Measurements from ENCODE around the gene IQCH. TPM values are rescaled to one million over a fixed set of nuclear protein-coding genes. Genes with fewer than 3 reads are reported as not detected.
A peak's percentile ranks its signal among the peaks of the same experiment; 100 is the strongest.

IQCH gene
- total and polyA plus RNA-seq, 9 of the 15 experiments (the other 6 are each of a cell fraction or from before 2014, with no cell fraction given): 1.8 to 3.9 (median 2.7) TPM

- H4K20me1 ChIP-seq (replicated peaks; ENCODE audit: control insufficient read depth, insufficient read depth, low read length): no peaks in the 10 kb centered on the region
- no peaks in the 10 kb centered on the region for H3K36me3 ChIP-seq (ENCODE audit: control insufficient read depth, insufficient read depth, low read length)
- H3K4me3 ChIP-seq: no peak overlapping the region
- TF ChIP-seq FOXP1 (CRISPR knock-in tag; IDR thresholded peaks at IDR 0.05) (no peak), BRD4 (IDR thresholded peaks at IDR 0.05) (no peak), RAD21 (CRISPR knock-in tag; conservative IDR thresholded peaks at IDR 0.05 in 1 of 2, IDR thresholded peaks at IDR 0.05 in 1 of 2) (no peak)
- TF ChIP-seq, protein P1, sequence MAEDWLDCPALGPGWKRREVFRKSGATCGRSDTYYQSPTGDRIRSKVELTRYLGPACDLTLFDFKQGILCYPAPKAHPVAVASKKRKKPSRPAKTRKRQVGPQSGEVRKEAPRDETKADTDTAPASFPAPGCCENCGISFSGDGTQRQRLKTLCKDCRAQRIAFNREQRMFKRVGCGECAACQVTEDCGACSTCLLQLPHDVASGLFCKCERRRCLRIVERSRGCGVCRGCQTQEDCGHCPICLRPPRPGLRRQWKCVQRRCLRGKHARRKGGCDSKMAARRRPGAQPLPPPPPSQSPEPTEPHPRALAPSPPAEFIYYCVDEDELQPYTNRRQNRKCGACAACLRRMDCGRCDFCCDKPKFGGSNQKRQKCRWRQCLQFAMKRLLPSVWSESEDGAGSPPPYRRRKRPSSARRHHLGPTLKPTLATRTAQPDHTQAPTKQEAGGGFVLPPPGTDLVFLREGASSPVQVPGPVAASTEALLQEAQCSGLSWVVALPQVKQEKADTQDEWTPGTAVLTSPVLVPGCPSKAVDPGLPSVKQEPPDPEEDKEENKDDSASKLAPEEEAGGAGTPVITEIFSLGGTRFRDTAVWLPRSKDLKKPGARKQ (CRISPR knock-in tag; IDR thresholded peaks at IDR 0.05): no peak
- no peak overlapping the region for H3K27ac ChIP-seq (ENCODE audit: extremely low read depth, low read depth, low read length)
- intact Hi-C loops (cut with micrococcal nuclease) (no loop called here), in situ Hi-C loops (cut with MboI) (no loop called here)
- CTCF ChIA-PET (ENCODE audit: low intra/inter-chr PET ratio): no interaction called here
- no peaks in the 10 kb centered on the region for H3K4me1 ChIP-seq (replicated peaks in 1 of 2; ENCODE audit: control insufficient read depth in 2 of 2, insufficient read depth in 2 of 2, low read length in 2 of 2)
- H2AFZ ChIP-seq (ENCODE audit: low read depth, low read length): no peak overlapping the region
- no peaks in the 10 kb centered on the region for H3K9me1 ChIP-seq (ENCODE audit: control insufficient read depth, insufficient read depth, low read length)
- H3K79me2 ChIP-seq (ENCODE audit: control insufficient read depth, insufficient read depth, low read length): no peaks in the 10 kb centered on the region
- DNase-seq (ENCODE audit: extremely low read depth in 1 of 4, low spot score in 3 of 4): no peak
- POLR2A ChIA-PET: interaction anchor here (0.6 to 2.1 kb wide), 2 partner anchors 12 to 237 kb away, joined by 3 to 4 read pairs; no protein-coding TSS in a partner anchor
- no peaks in the 10 kb centered on the region for H3K27me3 ChIP-seq (ENCODE audit: control insufficient read depth in 2 of 2, insufficient read depth in 2 of 2, low read length in 2 of 2)
- no TSS peak for BruUV-seq (replicated peaks)
- 28% methylated on average over 3 of the region's 3 CpGs for WGBS (ENCODE audit: insufficient coverage, low coverage, missing lambda C conversion rate)
- H3K9ac ChIP-seq (ENCODE audit: insufficient read depth in 1 of 2, low read depth in 2 of 2, low read length in 2 of 2): no peak overlapping the region
- H3K9me3 ChIP-seq (replicated peaks; ENCODE audit: control insufficient read depth, insufficient read depth, low read depth, low read length): no peaks in the 10 kb centered on the region
- no peak for FAIRE-seq
- H3K4me2 ChIP-seq (ENCODE audit: insufficient read depth, low read length): no peak overlapping the region
- ATAC-seq: no peak
Observed at GRCh38 chr15:67319961-67320360, 65.4 kb downstream of the IQCH start.

- intact Hi-C loops (cut with micrococcal nuclease) (no loop called here), in situ Hi-C loops (cut with MboI) (no loop called here)
- H3K9ac ChIP-seq (ENCODE audit: insufficient read depth in 1 of 2, low read depth in 2 of 2, low read length in 2 of 2): no peak overlapping the region
- no peaks in the 10 kb centered on the region for H3K27me3 ChIP-seq (ENCODE audit: control insufficient read depth in 2 of 2, insufficient read depth in 2 of 2, low read length in 2 of 2)
- no peak for FAIRE-seq
- H3K36me3 ChIP-seq (ENCODE audit: control insufficient read depth, insufficient read depth, low read length): no peaks in the 10 kb centered on the region
- no peaks in the 10 kb centered on the region for H3K9me1 ChIP-seq (ENCODE audit: control insufficient read depth, insufficient read depth, low read length)
- H4K20me1 ChIP-seq (replicated peaks; ENCODE audit: control insufficient read depth, insufficient read depth, low read length): no peaks in the 10 kb centered on the region
- no peaks in the 10 kb centered on the region for H3K4me1 ChIP-seq (replicated peaks in 1 of 2; ENCODE audit: control insufficient read depth in 2 of 2, insufficient read depth in 2 of 2, low read length in 2 of 2)
- H3K27ac ChIP-seq (ENCODE audit: extremely low read depth, low read depth, low read length): no peak overlapping the region
- H3K9me3 ChIP-seq (replicated peaks; ENCODE audit: control insufficient read depth, insufficient read depth, low read depth, low read length): no peaks in the 10 kb centered on the region
- no peaks in the 10 kb centered on the region for H3K79me2 ChIP-seq (ENCODE audit: control insufficient read depth, insufficient read depth, low read length)
- ATAC-seq: no peak
- H2AFZ ChIP-seq (ENCODE audit: low read depth, low read length): no peak overlapping the region
- H3K4me2 ChIP-seq (ENCODE audit: insufficient read depth, low read length): no peak overlapping the region
- TF ChIP-seq, protein P2, sequence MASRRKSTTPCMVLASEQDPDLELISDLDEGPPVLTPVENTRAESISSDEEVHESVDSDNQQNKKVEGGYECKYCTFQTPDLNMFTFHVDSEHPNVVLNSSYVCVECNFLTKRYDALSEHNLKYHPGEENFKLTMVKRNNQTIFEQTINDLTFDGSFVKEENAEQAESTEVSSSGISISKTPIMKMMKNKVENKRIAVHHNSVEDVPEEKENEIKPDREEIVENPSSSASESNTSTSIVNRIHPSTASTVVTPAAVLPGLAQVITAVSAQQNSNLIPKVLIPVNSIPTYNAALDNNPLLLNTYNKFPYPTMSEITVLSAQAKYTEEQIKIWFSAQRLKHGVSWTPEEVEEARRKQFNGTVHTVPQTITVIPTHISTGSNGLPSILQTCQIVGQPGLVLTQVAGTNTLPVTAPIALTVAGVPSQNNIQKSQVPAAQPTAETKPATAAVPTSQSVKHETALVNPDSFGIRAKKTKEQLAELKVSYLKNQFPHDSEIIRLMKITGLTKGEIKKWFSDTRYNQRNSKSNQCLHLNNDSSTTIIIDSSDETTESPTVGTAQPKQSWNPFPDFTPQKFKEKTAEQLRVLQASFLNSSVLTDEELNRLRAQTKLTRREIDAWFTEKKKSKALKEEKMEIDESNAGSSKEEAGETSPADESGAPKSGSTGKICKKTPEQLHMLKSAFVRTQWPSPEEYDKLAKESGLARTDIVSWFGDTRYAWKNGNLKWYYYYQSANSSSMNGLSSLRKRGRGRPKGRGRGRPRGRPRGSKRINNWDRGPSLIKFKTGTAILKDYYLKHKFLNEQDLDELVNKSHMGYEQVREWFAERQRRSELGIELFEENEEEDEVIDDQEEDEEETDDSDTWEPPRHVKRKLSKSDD (conservative IDR thresholded peaks at IDR 0.05; ENCODE audit: low read length): no peak
- TF ChIP-seq ZNF512 (tag; IDR thresholded peaks at IDR 0.05): peak; percentile 90
- H3K4me3 ChIP-seq: no peak overlapping the region
- ChIA-PET CTCF (ENCODE audit: low intra/inter-chr PET ratio) (no interaction called here), POLR2A (interaction anchor here (1.0 to 2.1 kb wide), 3 partner anchors 8 to 394 kb away, joined by 3 to 4 read pairs (median 4); no protein-coding TSS in a partner anchor)
- no peak for DNase-seq (ENCODE audit: extremely low read depth in 1 of 4, low spot score in 3 of 4)
- no TSS peak for BruUV-seq (replicated peaks)
Observed at GRCh38 chr15:67321352-67321751, 66.8 kb downstream of the IQCH start.

All from K562 (cell line).